SK-N-SH (cell line): ENCODE results near the gene CCNY.

ENCODE experiments used
- CTCF ChIP-seq: fragments of 200-600 bp; sonication (generic); IDR thresholded peaks from 2 replicates; pipeline ENCODE4 v1.6.1; 2017; ENCODE audit warnings: antibody characterized with exemption, mild to moderate bottlenecking, moderate library complexity
- POLR2AphosphoS5 ChIP-seq: IDR thresholded peaks from 2 replicates; pipeline ENCODE4 v1.6.1; 2012; ENCODE audit warnings: low read depth, low read length
- REST ChIP-seq: IDR thresholded peaks from 2 replicates; pipeline ENCODE4 v1.6.1; 2012; ENCODE audit warnings: mild to moderate bottlenecking, low read depth, low read length, moderate library complexity
- YY1 ChIP-seq: IDR thresholded peaks from 2 replicates; pipeline ENCODE4 v1.4.0; 2012; ENCODE audit warnings: low read depth, mild to moderate bottlenecking

GRCh38 chr10:35452847-35453246 is 116.5 kb downstream of the CCNY start:
- no peak for TF ChIP-seq CTCF
- no peak for TF ChIP-seq YY1
- no peak for TF ChIP-seq POLR2AphosphoS5
- TF ChIP-seq REST, result no peak
